Mesenchymal stem cell (in vitro differentiated cells and primary cell): Measurements from ENCODE around the gene SLC4A1.

ENCODE experiments used
- DNase-seq: peaks from one replicate; pipeline ENCODE4 v3.0.0-alpha.2; 2013
- H2AFZ ChIP-seq: one replicate; pipeline ENCODE4 v1.6.1; 2013; ENCODE audit warnings: low read depth, mild to moderate bottlenecking, control low read depth, inconsistent platforms, low read length, moderate library complexity
- H2AK5ac ChIP-seq: 2 replicates; pipeline ENCODE4 v1.6.1; 2013; ENCODE audit warnings: low read length, moderate library complexity, mild to moderate bottlenecking, inconsistent platforms; ENCODE audit not compliant: severe bottlenecking
- H2BK120ac ChIP-seq: one replicate; pipeline ENCODE4 v1.6.1; 2013; ENCODE audit warnings: low read depth, mild to moderate bottlenecking, inconsistent platforms, low read length, moderate library complexity
- H2BK12ac ChIP-seq, 2 experiments: one replicate each; pipeline ENCODE4 v1.6.1; 2013; ENCODE audit warnings: inconsistent platforms in 2 of 2, low read length in 2 of 2, mild to moderate bottlenecking in 2 of 2, moderate library complexity in 2 of 2, control low read depth in 1 of 2
- H2BK15ac ChIP-seq: one replicate; pipeline ENCODE4 v1.6.1; 2013; ENCODE audit warnings: mild to moderate bottlenecking, low read depth, inconsistent platforms; ENCODE audit not compliant: poor library complexity, severe bottlenecking
- H2BK5ac ChIP-seq: 2 replicates; pipeline ENCODE4 v1.6.1; 2013; ENCODE audit warnings: low read depth, mild to moderate bottlenecking, low read length, control low read depth, inconsistent platforms; ENCODE audit not compliant: poor library complexity, severe bottlenecking
- H3K14ac ChIP-seq, 2 experiments: one replicate each; pipeline ENCODE4 v1.6.1; 2013; ENCODE audit warnings: inconsistent platforms in 2 of 2, low read length in 2 of 2, control low read depth in 1 of 2, mild to moderate bottlenecking in 1 of 2, moderate library complexity in 1 of 2
- H3K18ac ChIP-seq, 2 experiments: one replicate each; pipeline ENCODE4 v1.6.1; 2013; ENCODE audit warnings: inconsistent platforms in 2 of 2, low read length in 2 of 2, control low read depth in 1 of 2, low read depth in 1 of 2, mild to moderate bottlenecking in 1 of 2
- H3K23ac ChIP-seq, 2 experiments: one replicate each; pipeline ENCODE4 v1.6.1; 2013; ENCODE audit warnings: inconsistent platforms in 2 of 2, low read length in 2 of 2, mild to moderate bottlenecking in 2 of 2, moderate library complexity in 2 of 2, control low read depth in 1 of 2
- H3K27ac ChIP-seq: 2 replicates; pipeline ENCODE4 v1.5.1; 2013; ENCODE audit warnings: mild to moderate bottlenecking, moderate library complexity, low read length, control low read depth, inconsistent platforms; ENCODE audit not compliant: poor library complexity, severe bottlenecking
- H3K27me3 ChIP-seq, 2 experiments: 2 replicates each; pipeline versions ENCODE4 v1.6.1 to v1.7.0; 2013; ENCODE audit warnings: low read length in 2 of 2, mild to moderate bottlenecking in 2 of 2, moderate library complexity in 2 of 2, control low read depth in 1 of 2, inconsistent platforms in 1 of 2; ENCODE audit not compliant: control insufficient read depth in 1 of 2, insufficient read depth in 1 of 2
- H3K36me3 ChIP-seq, 2 experiments: 2 replicates each; pipeline versions ENCODE4 v1.6.1 to v1.7.0; 2013; ENCODE audit warnings: low read length in 2 of 2, control low read depth in 1 of 2, inconsistent platforms in 1 of 2, low read depth in 1 of 2, mild to moderate bottlenecking in 1 of 2; ENCODE audit not compliant: insufficient read depth in 2 of 2, control insufficient read depth in 1 of 2
- H3K4ac ChIP-seq, 2 experiments: one replicate each; pipeline ENCODE4 v1.6.1; 2013; ENCODE audit warnings: inconsistent platforms in 2 of 2, low read length in 2 of 2, mild to moderate bottlenecking in 2 of 2, moderate library complexity in 2 of 2, control low read depth in 1 of 2, low read depth in 1 of 2
- H3K4me1 ChIP-seq: 2 replicates; pipeline ENCODE4 v1.6.1; 2013; ENCODE audit warnings: low read depth, low read length, control low read depth; ENCODE audit not compliant: control insufficient read depth, insufficient read depth
- H3K4me2 ChIP-seq: 2 replicates; pipeline ENCODE4 v1.6.1; 2013; ENCODE audit warnings: low read length, mild to moderate bottlenecking, inconsistent platforms; ENCODE audit not compliant: poor library complexity, severe bottlenecking
- H3K4me3 ChIP-seq, 2 experiments: 2 replicates each; pipeline versions ENCODE4 v1.5.1 to v1.7.0; 2013; ENCODE audit warnings: low read length in 2 of 2, mild to moderate bottlenecking in 2 of 2, control low read depth in 1 of 2, low read depth in 1 of 2; ENCODE audit not compliant: insufficient read depth in 1 of 2
- H3K79me1 ChIP-seq: replicated peaks from 2 replicates; pipeline ENCODE4 v1.6.1; 2013; ENCODE audit warnings: mild to moderate bottlenecking, control low read depth, low read length, inconsistent platforms; ENCODE audit not compliant: poor library complexity, severe bottlenecking
- H3K9ac ChIP-seq: 2 replicates; pipeline ENCODE4 v1.7.0; 2013; ENCODE audit warnings: mild to moderate bottlenecking, low read length, moderate library complexity
- H3K9me3 ChIP-seq: 2 replicates; pipeline ENCODE4 v1.7.0; 2013; ENCODE audit warnings: mild to moderate bottlenecking, low read length; ENCODE audit not compliant: control insufficient read depth
- H4K8ac ChIP-seq: one replicate; pipeline ENCODE4 v1.6.1; 2013; ENCODE audit warnings: inconsistent platforms, mild to moderate bottlenecking, low read length, moderate library complexity
- H4K91ac ChIP-seq: one replicate; pipeline ENCODE4 v1.6.1; 2013; ENCODE audit warnings: mild to moderate bottlenecking, low read length, inconsistent platforms
- WGBS: methylation state at CpG from one replicate; pipeline ENCODE4 v1.1.7; 2013; ENCODE audit warnings: mixed read lengths; 5-methylcytosine and 5-hydroxymethylcytosine counted together

SLC4A1 gene

DNA sequence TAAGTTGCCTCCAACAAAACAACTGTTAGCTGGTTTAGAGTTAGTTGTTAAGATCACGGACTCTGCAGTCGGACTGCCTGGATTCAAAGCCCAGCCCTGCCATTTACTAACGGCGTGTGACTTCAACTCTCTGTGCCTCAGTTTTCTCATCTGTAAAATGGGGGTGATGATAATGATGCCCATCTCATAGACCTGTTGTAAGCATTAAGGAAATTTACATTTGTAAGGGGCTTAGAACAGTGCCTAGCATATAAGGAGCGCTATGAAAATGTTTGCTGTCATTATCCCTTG lies 825 bp downstream of the SLC4A1 start:
- H3K4ac ChIP-seq: no peak overlapping the region
- H3K4me1 ChIP-seq: peaks cover 6% of the 10 kb centered on the region
- no peak overlapping the region for H3K9ac ChIP-seq
- no peak overlapping the region for H2AK5ac ChIP-seq
- H2BK5ac ChIP-seq: no peak overlapping the region
- WGBS: 95% methylated on average over 5 of the region's 5 CpGs
- no peak overlapping the region for H2BK15ac ChIP-seq
- no peak overlapping the region for H3K18ac ChIP-seq
- H3K36me3 ChIP-seq: peaks cover 0 to 3% of the 10 kb centered on the region in 2 experiments
- no peak overlapping the region for H3K23ac ChIP-seq
- no peak overlapping the region for H2BK12ac ChIP-seq
- H4K8ac ChIP-seq: no peak overlapping the region
- no peak overlapping the region for H2AFZ ChIP-seq
- no peak for DNase-seq
- H3K4me2 ChIP-seq: no peak overlapping the region
- no peak overlapping the region for H4K91ac ChIP-seq
- H3K14ac ChIP-seq: no peak overlapping the region
- no peaks in the 10 kb centered on the region for H3K79me1 ChIP-seq
- H2BK120ac ChIP-seq: no peak overlapping the region
- H3K27ac ChIP-seq: no peak overlapping the region
- H3K27me3 ChIP-seq: peaks cover 31 to 43% of the 10 kb centered on the region in 2 experiments
- H3K9me3 ChIP-seq: no peaks in the 10 kb centered on the region
- no peak overlapping the region for H3K4me3 ChIP-seq

DNA sequence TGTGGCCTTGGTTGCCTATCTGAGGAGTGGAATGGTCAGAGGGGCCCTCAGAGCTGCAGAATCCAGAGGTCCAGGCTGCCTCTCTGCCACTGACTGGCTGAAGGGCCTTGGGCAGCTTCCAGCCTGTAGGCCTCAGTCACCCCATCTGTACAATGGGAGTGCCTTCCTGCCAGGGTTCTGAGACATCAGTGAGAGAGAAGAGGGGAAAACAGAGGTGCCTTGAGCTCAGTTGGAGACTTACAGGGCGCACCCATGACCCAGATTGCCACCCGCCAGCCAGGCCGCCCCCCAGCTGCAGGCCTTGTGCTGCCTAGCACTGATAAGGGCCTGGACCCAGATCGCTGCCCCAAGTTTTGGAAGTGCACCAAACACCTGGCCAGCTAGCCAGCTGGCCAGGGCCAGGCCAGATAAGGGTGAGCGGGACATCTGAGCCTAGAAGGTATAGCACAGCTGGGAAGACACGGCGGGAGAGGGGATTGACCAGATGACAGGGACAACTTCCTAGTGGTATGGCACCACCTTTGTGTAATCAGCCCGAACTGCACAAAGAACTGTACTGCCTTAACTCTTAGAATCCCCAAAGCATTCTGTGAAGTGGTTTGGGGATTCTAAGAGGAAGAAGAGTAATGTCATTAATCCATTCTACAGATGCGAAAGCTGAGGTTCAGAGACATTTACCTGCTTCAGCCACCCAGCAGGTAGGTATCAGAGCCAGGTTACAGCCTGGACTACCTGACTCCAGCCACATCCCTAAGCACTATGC lies 1.4 kb downstream of the SLC4A1 start:
- H3K4me3 ChIP-seq: no peak overlapping the region
- no peak overlapping the region for H2BK15ac ChIP-seq
- no peak overlapping the region for H3K4me2 ChIP-seq
- H2AFZ ChIP-seq: no peak overlapping the region
- no peak overlapping the region for H3K9ac ChIP-seq
- no peak overlapping the region for H2BK5ac ChIP-seq
- 92% methylated on average over 8 of the region's 9 CpGs for WGBS
- H3K4me1 ChIP-seq: peaks cover 6% of the 10 kb centered on the region
- H2AK5ac ChIP-seq: no peak overlapping the region
- no peaks in the 10 kb centered on the region for H3K9me3 ChIP-seq
- no peak overlapping the region for H3K14ac ChIP-seq
- no peak overlapping the region for H3K18ac ChIP-seq
- no peak overlapping the region for H3K23ac ChIP-seq
- H3K27me3 ChIP-seq: peaks cover 31 to 43% of the 10 kb centered on the region in 2 experiments
- H3K79me1 ChIP-seq: no peaks in the 10 kb centered on the region
- no peak overlapping the region for H4K8ac ChIP-seq
- H3K27ac ChIP-seq: no peak overlapping the region
- H2BK12ac ChIP-seq: no peak overlapping the region
- no peak overlapping the region for H2BK120ac ChIP-seq
- peaks cover 0 to 3% of the 10 kb centered on the region in 2 experiments for H3K36me3 ChIP-seq
- H3K4ac ChIP-seq: no peak overlapping the region
- no peak for DNase-seq
- H4K91ac ChIP-seq: no peak overlapping the region

DNA sequence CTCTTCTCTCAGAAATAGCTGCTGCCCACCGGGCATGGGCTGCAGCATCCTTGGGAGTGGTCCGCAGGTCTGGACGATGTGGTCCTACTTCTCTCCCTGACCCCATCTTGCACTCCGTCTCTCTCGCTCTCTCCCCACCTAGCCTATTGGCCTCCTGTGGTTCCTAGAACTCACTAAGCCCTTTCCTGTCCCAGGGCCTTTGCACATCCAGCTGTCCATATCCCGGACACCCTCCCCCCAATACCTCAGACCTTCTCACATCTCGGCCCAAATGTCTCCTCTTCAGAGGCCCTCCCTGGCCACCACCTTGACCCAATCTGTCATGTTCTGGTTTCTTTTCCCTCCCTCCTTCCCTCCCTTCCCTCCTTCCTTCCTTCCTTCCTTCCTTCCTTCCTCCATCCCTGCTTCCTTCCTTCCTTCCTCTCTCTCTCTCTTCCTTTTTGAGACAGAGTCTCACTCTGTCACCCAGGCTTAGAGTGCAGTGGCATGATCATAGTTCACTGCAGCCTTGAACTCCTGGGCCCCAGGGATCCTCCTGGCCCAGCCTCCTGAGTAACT lies 4.5 kb downstream of the SLC4A1 start:
- Histone ChIP-seq H3K4me3 (no peak overlapping the region), H2BK120ac (no peak overlapping the region), H3K79me1 (no peaks in the 10 kb centered on the region), H4K8ac (no peak overlapping the region), H3K27me3 (peaks cover 23 to 37% of the 10 kb centered on the region in 2 experiments), H3K14ac (no peak overlapping the region), H3K18ac (no peak overlapping the region), H3K27ac (no peak overlapping the region), H3K9me3 (no peaks in the 10 kb centered on the region), H2BK12ac (no peak overlapping the region), H2BK15ac (no peak overlapping the region), H3K4me1 (peaks cover 5% of the 10 kb centered on the region), H4K91ac (no peak overlapping the region), H3K9ac (no peak overlapping the region), H3K4me2 (no peak overlapping the region), H3K4ac (no peak overlapping the region), H3K36me3 (peaks cover 0 to 3% of the 10 kb centered on the region in 2 experiments), H2BK5ac (no peak overlapping the region), H3K23ac (no peak overlapping the region), H2AK5ac (no peak overlapping the region), H2AFZ (no peak overlapping the region)
- no peak for DNase-seq
- WGBS: 83% methylated on average over 7 of the region's 7 CpGs

DNA sequence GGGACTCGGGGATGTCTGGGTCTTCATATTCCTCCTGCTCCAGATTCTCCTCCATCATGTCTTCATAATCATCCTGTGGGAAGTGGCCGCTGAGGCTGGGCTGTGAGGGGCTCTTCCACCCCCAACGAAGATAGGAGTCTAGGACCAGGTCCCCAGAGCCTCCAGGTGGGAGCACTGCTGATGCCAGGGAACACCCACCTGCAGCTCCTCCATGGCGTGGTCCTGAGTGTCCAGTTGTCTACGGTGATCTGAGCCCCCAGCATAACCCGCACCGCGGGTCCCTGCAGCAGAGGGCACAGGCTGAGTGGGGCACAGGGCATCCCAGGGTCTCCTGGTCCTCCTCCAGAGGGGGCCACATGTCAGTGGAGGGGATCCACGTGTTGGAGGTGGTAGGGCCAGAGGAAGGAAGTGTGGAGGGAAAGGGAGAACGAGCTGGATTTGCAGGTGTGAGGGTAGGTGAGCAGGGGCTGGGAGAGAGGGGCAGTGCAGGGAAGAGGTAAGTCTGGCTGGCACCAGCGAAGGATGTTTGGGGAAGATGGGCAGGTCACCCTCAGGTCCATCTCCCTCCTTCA lies 5.2 kb downstream of the SLC4A1 start:
- H3K18ac ChIP-seq: no peak overlapping the region
- no peak overlapping the region for H2BK12ac ChIP-seq
- 75% methylated on average over 11 of the region's 11 CpGs for WGBS
- H3K9ac ChIP-seq: no peak overlapping the region
- no peak overlapping the region for H3K4me2 ChIP-seq
- H3K14ac ChIP-seq: no peak overlapping the region
- no peak overlapping the region for H3K4ac ChIP-seq
- no peak overlapping the region for H2BK15ac ChIP-seq
- H4K91ac ChIP-seq: no peak overlapping the region
- no peak overlapping the region for H2AFZ ChIP-seq
- H3K27me3 ChIP-seq: peaks cover 18 to 36% of the 10 kb centered on the region in 2 experiments
- no peaks in the 10 kb centered on the region for H3K79me1 ChIP-seq
- no peaks in the 10 kb centered on the region for H3K9me3 ChIP-seq
- peaks cover 5% of the 10 kb centered on the region for H3K4me1 ChIP-seq
- no peak overlapping the region for H4K8ac ChIP-seq
- H3K27ac ChIP-seq: no peak overlapping the region
- no peak for DNase-seq
- no peak overlapping the region for H2BK5ac ChIP-seq
- H3K36me3 ChIP-seq: peaks cover 0 to 3% of the 10 kb centered on the region in 2 experiments
- no peak overlapping the region for H2AK5ac ChIP-seq
- H2BK120ac ChIP-seq: no peak overlapping the region
- H3K4me3 ChIP-seq: no peak overlapping the region
- H3K23ac ChIP-seq: no peak overlapping the region
